SK-N-SH (cell line): ENCODE results near the gene CFAP70. TPM values are rescaled to one million over a fixed set of nuclear protein-coding genes. Genes with fewer than 3 reads are reported as not detected.

Experiments
- CTCF ChIA-PET: fragments of 300-600, 350-600 bp; formaldehyde crosslinking; extraction: SDS; loops from one replicate; lab custom pipeline; 2021; lab: Yijun Ruan, JAX
- POLR2A ChIA-PET: fragments of 350-600 bp; sonication (Branson Sonifier 250); formaldehyde crosslinking; extraction: SDS; loops from one replicate; lab custom pipeline; 2020; ENCODE audit warnings: antibody characterized with exemption, inconsistent platforms; lab: Yijun Ruan, JAX
- DNase-seq: peaks from one replicate; pipeline ENCODE4 v3.0.0; 2012
- H2AFZ ChIP-seq: fragments of 200-600 bp; sonication (generic); 2 replicates; pipeline ENCODE4 v1.8.1; 2016; ENCODE audit warnings: antibody characterized with exemption, mild to moderate bottlenecking, low read depth
- H3F3A ChIP-seq: fragments of 200-600 bp; sonication (generic); replicated peaks from 2 replicates; pipeline ENCODE3; 2016; ENCODE audit warnings: antibody characterized with exemption, mild to moderate bottlenecking; ENCODE audit not compliant: insufficient read depth
- H3K27ac ChIP-seq, 2 experiments: fragments of 200-500 bp in 1 of 2; fragments of 200-600 bp in 1 of 2; sonication (Bioruptor generic) in 1 of 2; sonication (generic), shearing (Covaris generic) in 1 of 2; 2 replicates each; pipeline versions ENCODE4 v1.5.1 to v1.6.1; 2014 to 2016; ENCODE audit warnings: low read depth in 2 of 2, inconsistent platforms in 1 of 2, low read length in 1 of 2, mild to moderate bottlenecking in 1 of 2, mixed read lengths in 1 of 2
- H3K27me3 ChIP-seq: fragments of 200-600 bp; sonication (generic), shearing (Covaris generic); 2 replicates; pipeline ENCODE4 v1.6.1; 2016; ENCODE audit warnings: mixed run types; ENCODE audit not compliant: insufficient read depth
- H3K36me3 ChIP-seq, 2 experiments: fragments of 200-500 bp in 1 of 2; fragments of 200-600 bp in 1 of 2; sonication (Bioruptor generic) in 1 of 2; sonication (generic) in 1 of 2; replicated peaks in 1 of 2; 2 replicates each; pipeline versions ENCODE3 to v1.5.1; 2014 to 2016; ENCODE audit warnings: low read length in 1 of 2, mild to moderate bottlenecking in 1 of 2; ENCODE audit not compliant: insufficient read depth in 2 of 2, control insufficient read depth in 1 of 2
- H3K4me1 ChIP-seq, 2 experiments: fragments of 200-500 bp in 1 of 2; fragments of 200-600 bp in 1 of 2; sonication (Bioruptor generic) in 1 of 2; sonication (generic), shearing (Covaris generic) in 1 of 2; 2 replicates each; pipeline versions ENCODE4 v1.5.1 to v1.6.1; 2014 to 2016; ENCODE audit warnings: low read depth in 1 of 2, low read length in 1 of 2, mixed run types in 1 of 2; ENCODE audit not compliant: insufficient read depth in 2 of 2, control insufficient read depth in 1 of 2
- H3K4me2 ChIP-seq: fragments of 200-600 bp; sonication (generic), shearing (Covaris generic); 2 replicates; pipeline ENCODE4 v1.6.1; 2017; ENCODE audit warnings: mixed run types
- H3K4me3 ChIP-seq, 2 experiments: fragments of 200-500 bp in 1 of 2; fragments of 200-600 bp in 1 of 2; sonication (Bioruptor generic) in 1 of 2; sonication (generic), shearing (Covaris generic) in 1 of 2; 2 replicates each; pipeline versions ENCODE4 v1.5.1 to v1.8.1; 2014 to 2016; ENCODE audit warnings: low read depth in 2 of 2, inconsistent platforms in 1 of 2, low read length in 1 of 2, mild to moderate bottlenecking in 1 of 2, mixed read lengths in 1 of 2, moderate library complexity in 1 of 2
- H3K79me2 ChIP-seq: fragments of 200-600 bp; sonication (generic); 2 replicates; pipeline ENCODE4 v1.8.1; 2017; ENCODE audit warnings: mild to moderate bottlenecking; ENCODE audit not compliant: insufficient read depth
- H3K9ac ChIP-seq: fragments of 200-600 bp; sonication (generic); 2 replicates; pipeline ENCODE4 v1.6.1; 2017; ENCODE audit warnings: mixed run types
- H3K9me2 ChIP-seq: fragments of 200-600 bp; sonication (generic); 2 replicates; pipeline ENCODE4 v1.6.1; 2017; ENCODE audit warnings: mixed run types
- H3K9me3 ChIP-seq: fragments of 200-600 bp; sonication (generic); 2 replicates; pipeline ENCODE4 v1.6.1; 2017; ENCODE audit warnings: mixed run types, mild to moderate bottlenecking, moderate library complexity
- H4K20me1 ChIP-seq: fragments of 200-600 bp; sonication (generic); 2 replicates; pipeline ENCODE4 v1.6.1; 2017; ENCODE audit warnings: mild to moderate bottlenecking, mixed run types; ENCODE audit not compliant: insufficient read depth
- FOSL2 ChIP-seq: IDR thresholded peaks from 2 replicates; pipeline ENCODE4 v1.4.0; 2012; ENCODE audit warnings: low read depth, mild to moderate bottlenecking, moderate library complexity, borderline replicate concordance
- JUND ChIP-seq: IDR thresholded peaks from 2 replicates; pipeline ENCODE4 v1.4.0; 2012
- PBX3 ChIP-seq: IDR thresholded peaks from 2 replicates; pipeline ENCODE4; 2012
- RAD21 ChIP-seq: IDR thresholded peaks from 2 replicates; pipeline ENCODE4 v1.6.1; 2012; ENCODE audit warnings: mild to moderate bottlenecking, low read length
- RCOR1 ChIP-seq: fragments of 150-350 bp; IDR thresholded peaks from 2 replicates; pipeline ENCODE4 v1.6.1; 2017; ENCODE audit warnings: antibody characterized with exemption, low read length
- REST ChIP-seq: IDR thresholded peaks from 2 replicates; pipeline ENCODE4 v1.6.1; 2012; ENCODE audit warnings: mild to moderate bottlenecking, low read depth, low read length, moderate library complexity
- RFX5 ChIP-seq: IDR thresholded peaks from 2 replicates; pipeline ENCODE4 v1.6.1; 2012; ENCODE audit warnings: mild to moderate bottlenecking, improper control_type of control experiment, low read length
- SMC3 ChIP-seq: IDR thresholded peaks from 2 replicates; pipeline ENCODE4 v1.6.1; 2012; ENCODE audit warnings: low read depth, low read length, improper control_type of control experiment
- TCF12 ChIP-seq: IDR thresholded peaks from 2 replicates; pipeline ENCODE4 v1.4.0; 2012
- TEAD4 ChIP-seq: IDR thresholded peaks from 2 replicates; pipeline ENCODE4 v1.4.0; 2012; ENCODE audit warnings: mild to moderate bottlenecking, borderline replicate concordance; ENCODE audit not compliant: insufficient read depth
- USF1 ChIP-seq: IDR thresholded peaks from 2 replicates; pipeline ENCODE4 v1.4.0; 2012; ENCODE audit warnings: low read depth, borderline replicate concordance
- USF2 ChIP-seq: fragments of 150-350 bp; IDR thresholded peaks from 2 replicates; pipeline ENCODE4 v1.6.1; 2017; ENCODE audit warnings: antibody characterized with exemption, low read length, low read depth, borderline replicate concordance
- ZBTB33 ChIP-seq: IDR thresholded peaks from 2 replicates; pipeline ENCODE4 v1.4.0; 2012; ENCODE audit warnings: low read depth, borderline replicate concordance
- WGBS: methylation state at CpG from one replicate; pipeline ENCODE4 v1.1.6; 2017; ENCODE audit warnings: low lambda C conversion rate; 5-methylcytosine and 5-hydroxymethylcytosine counted together
- polyA plus RNA-seq, 3 experiments: library from polyadenylated mRNA; depleted of rRNA; stranded (reverse); fragments of >200 nt; gene quantifications; 2 replicates each; pipeline ENCODE4 v1.2.3, GENCODE V29; 2012

CFAP70 gene
- polyA plus RNA-seq, 1 of the 3 experiments (the other 2 are of a cell fraction) = 0.74 TPM

GRCh38 chr10:73253225-73253555, 105.5 kb downstream of the CFAP70 start:
- Histone ChIP-seq H3K4me2 (peak overlapping the region; percentile 99), H2AFZ (peak overlapping the region; percentile 91), H3K9me2 (no peaks in the 10 kb centered on the region), H3K27me3 (no peaks in the 10 kb centered on the region), H3K27ac (peak overlapping the region; percentile 90 to 93), H3K79me2 (peaks cover 64% of the 10 kb centered on the region), H3K9me3 (no peaks in the 10 kb centered on the region), H3K9ac (peak overlapping the region; percentile 99), H4K20me1 (no peaks in the 10 kb centered on the region), H3K4me1 (peaks cover 9 to 18% of the 10 kb centered on the region in 2 experiments; a peak in 3 of 4 replicates), H3F3A (peaks cover 16% of the 10 kb centered on the region), H3K4me3 (peak overlapping the region; percentile 87 to 94), H3K36me3 (peaks cover 15 to 23% of the 10 kb centered on the region in 2 experiments)
- TF ChIP-seq JUND = no peak
- TF ChIP-seq RAD21 = no peak
- TF ChIP-seq SMC3 = no peak
- no peak for TF ChIP-seq USF2
- TF ChIP-seq FOSL2 = no peak
- no peak for TF ChIP-seq RCOR1
- TF ChIP-seq RFX5 = no peak
- no peak for TF ChIP-seq REST
- TF ChIP-seq ZBTB33 = no peak
- no peak for TF ChIP-seq TCF12
- TF ChIP-seq PBX3 = no peak
- no peak for TF ChIP-seq TEAD4
- no peak for TF ChIP-seq USF1
- ChIA-PET POLR2A (interaction anchor here (1.5 kb wide), 1 partner anchor 8 kb away, joined by 3 read pairs; no protein-coding TSS in a partner anchor), CTCF (interaction anchor here (0.9 to 2.8 kb wide), 3 partner anchors 11 to 382 kb away, joined by 3 to 17 read pairs (median 4); no protein-coding TSS in a partner anchor)
- 4% methylated on average over 4 of the region's 4 CpGs for WGBS
- no peak for DNase-seq
